ENCODE measurements around the gene NUDCD2. TPM values are rescaled to one million over a fixed set of nuclear protein-coding genes. Genes with fewer than 3 reads are reported as not detected.

The NUDCD2 gene, protein sequence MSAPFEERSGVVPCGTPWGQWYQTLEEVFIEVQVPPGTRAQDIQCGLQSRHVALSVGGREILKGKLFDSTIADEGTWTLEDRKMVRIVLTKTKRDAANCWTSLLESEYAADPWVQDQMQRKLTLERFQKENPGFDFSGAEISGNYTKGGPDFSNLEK
- total RNA-seq = 1 to 10 TPM; 4.1 to 9.7 (median 5.8) TPM

DNA sequence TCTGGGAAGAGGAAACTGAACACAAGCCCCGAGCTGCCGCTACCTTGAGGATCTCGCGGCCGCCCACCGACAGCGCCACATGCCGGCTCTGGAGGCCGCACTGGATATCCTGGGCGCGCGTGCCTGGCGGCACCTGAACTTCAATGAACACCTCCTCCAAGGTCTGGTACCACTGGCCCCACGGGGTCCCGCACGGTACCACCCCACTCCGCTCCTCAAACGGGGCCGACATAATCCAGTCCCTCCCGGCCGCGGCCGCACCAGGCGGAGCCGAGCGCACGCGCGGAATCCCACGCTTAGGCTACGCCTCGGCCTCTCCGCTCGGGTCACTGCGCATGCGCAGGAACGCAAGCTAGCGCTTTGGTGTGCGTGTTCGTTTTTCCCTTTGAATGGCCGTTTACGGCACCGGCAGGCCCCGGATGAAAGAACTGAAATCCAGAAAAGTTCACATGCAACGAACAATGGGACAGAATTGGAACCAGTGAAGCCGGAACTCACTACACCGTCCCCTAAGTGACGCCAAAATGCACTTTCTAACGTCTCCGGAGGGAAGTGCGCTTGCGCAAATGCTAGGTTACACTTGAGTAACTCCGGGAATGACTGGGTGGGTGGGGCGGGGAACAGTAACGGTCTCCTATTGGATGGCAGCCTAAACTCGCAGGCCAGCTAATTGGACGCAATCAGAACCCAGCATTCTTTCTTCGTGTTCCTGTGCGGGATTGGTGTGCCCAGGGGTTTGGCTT, at the start of gene NUDCD2:
Gene NUDCD2, minus strand, starts transcription at position 284 of the 743 bp plus-strand sequence. Its CDS starts 52 bp downstream, at position 232.
- TF ChIP-seq, protein P1, sequence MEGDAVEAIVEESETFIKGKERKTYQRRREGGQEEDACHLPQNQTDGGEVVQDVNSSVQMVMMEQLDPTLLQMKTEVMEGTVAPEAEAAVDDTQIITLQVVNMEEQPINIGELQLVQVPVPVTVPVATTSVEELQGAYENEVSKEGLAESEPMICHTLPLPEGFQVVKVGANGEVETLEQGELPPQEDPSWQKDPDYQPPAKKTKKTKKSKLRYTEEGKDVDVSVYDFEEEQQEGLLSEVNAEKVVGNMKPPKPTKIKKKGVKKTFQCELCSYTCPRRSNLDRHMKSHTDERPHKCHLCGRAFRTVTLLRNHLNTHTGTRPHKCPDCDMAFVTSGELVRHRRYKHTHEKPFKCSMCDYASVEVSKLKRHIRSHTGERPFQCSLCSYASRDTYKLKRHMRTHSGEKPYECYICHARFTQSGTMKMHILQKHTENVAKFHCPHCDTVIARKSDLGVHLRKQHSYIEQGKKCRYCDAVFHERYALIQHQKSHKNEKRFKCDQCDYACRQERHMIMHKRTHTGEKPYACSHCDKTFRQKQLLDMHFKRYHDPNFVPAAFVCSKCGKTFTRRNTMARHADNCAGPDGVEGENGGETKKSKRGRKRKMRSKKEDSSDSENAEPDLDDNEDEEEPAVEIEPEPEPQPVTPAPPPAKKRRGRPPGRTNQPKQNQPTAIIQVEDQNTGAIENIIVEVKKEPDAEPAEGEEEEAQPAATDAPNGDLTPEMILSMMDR (IDR thresholded peaks at IDR 0.05; ENCODE audit: low read depth) = no peak

DNA sequence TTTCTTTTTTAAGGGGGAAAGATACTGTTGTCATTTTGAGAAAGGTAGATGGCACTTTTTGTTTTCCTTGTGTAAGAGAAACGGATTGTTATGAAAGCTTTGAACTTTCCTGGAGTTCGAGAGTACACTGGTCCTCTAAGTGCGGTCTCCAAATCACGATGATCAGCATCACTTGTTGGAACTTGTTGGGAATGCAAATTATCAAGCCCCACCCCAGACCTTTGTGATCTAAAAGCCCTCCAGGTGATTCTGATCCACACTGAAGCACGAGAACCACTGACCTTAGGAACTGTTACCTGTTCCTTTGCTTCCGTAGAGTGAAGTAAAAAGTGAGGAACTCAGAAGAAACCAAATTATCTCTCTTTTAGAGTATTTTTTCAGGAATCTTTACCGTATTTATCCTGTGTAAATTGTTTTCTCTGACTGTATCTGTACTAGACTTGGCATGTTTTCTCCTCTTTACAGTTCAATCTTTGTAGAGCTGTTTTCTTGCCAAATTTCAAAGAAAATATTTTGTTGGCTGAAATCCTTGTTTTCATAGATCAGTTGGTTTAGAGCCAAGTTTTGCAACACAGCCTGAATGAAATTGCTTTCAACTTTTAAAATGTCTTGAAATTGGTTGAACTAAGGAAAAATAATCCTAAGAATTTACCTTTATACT, 49.5 kb upstream of the NUDCD2 start:
- TF ChIP-seq, protein P1 (IDR thresholded peaks at IDR 0.05; ENCODE audit: low read depth) = no peak

DNA sequence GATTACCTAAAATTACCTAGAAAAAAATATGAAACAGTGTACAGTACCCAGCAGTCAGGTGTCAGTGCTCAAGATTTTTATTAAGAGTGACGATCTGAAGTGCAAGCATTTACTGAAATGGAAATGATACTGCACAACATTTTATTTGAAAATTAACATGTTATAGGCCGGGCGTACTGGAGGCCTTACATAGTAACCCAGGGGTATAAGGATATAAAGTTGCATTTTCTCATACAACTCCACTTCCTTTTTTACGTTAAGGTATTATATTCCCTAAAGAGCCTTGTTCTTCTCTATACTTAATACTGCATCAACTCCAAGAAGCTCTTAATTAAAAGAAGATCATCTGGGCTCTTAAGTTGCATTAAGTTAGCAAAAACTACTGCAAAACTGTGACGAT, 48.9 kb upstream of the NUDCD2 start:
- TF ChIP-seq, protein P1 (IDR thresholded peaks at IDR 0.05; ENCODE audit: low read depth) = no peak

DNA sequence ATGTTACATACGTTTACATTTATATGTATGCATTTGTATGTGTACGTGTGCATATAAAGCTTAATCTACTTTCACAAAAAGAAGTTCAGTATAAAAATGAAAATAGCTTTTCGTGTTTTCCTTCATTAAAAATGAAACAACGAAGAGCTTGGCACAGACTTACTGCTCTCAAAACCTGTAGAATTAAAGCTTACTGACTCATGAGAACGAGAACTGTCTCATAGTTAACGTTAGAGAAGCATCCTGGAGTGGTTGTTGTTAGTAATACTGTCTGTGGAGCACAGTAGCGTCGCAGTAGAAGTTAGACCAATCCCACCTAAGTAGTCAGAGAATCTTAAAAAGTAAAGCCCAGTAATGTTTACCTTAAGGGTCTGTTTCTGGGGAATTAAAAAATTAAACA, 46.8 kb upstream of the NUDCD2 start:
- TF ChIP-seq, protein P1 (IDR thresholded peaks at IDR 0.05; ENCODE audit: low read depth) = no peak

DNA sequence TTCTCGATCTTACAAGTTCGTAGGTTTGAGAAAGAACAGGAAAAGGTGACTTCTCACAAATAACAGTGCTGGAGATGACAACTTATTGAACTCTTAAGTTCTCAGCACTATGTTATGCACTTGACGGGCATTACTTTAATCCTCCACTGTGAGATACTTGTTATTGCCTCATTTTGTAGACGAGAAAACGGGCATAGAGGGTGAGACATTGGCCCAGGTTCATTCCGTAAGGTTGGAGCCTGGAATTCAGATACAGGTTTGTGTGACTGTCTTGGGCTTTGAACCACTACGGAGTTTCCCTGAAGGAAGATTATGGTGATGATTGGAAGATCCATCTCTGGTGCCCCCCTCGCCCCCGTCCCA, 46.2 kb upstream of the NUDCD2 start:
- TF ChIP-seq, protein P1 (IDR thresholded peaks at IDR 0.05; ENCODE audit: low read depth) = no peak

DNA sequence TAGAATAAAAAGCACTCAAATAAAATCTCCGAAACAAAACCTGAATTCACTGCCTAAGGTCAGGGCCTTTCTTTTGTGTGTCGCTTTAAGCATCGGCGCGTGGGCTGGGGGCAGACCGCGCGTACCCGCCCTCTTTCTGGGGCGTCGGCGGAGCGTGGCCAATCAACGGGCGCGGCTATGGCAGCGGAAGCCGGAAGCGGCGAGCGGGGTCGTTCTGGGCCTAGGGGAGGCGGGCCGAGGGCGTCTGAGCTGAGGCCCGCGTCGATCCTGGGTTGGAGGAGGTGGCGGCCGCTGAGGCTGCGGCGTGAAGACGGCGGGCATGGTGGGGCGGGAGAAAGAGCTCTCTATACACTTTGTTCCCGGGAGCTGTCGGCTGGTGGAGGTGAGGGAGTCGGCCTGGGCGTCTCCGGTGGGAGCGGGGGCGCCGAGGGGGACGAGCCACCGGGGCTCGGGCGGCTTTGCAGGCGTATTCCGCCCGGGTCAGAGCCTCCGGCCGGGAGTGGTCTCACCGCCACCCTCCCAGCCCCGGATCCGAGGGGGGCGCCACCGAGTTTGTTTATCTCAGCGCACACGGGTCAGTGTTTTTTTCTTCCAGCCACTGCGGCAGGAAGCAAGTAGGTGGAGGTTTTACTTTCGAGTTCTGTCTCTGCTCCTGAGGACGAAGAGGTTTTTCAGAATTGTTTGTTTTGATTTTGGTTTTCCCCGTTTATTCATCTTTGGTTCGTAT, 45.6 kb upstream of the NUDCD2 start, which contains the start of gene MAT2B:
Gene MAT2B, plus strand, starts transcription at position 252 of the 727 bp plus-strand sequence. Its CDS starts 68 bp downstream, at position 320.
- TF ChIP-seq, protein P1 (IDR thresholded peaks at IDR 0.05; ENCODE audit: low read depth) = no peak

DNA sequence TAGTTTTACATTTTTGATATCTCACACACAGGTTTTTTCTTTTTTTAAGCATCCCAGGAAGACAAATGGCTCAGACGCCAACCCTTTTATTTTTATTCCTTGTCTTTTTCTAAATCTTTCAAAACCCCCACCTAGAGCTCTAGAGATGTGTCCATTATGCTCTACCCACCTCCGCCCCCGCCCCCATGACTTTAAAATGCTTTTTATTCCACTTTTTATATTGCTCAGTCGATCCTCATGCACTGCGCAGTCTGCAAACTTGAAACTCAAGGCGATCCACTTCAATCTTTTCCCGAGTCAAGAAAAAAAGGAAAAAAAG, 45.1 kb upstream of the NUDCD2 start:
- TF ChIP-seq, protein P1 (IDR thresholded peaks at IDR 0.05; ENCODE audit: low read depth) = no peak
